Caco-2 (cell line): ENCODE measurements around the gene WWTR1. TPM values are rescaled to one million over a fixed set of nuclear protein-coding genes. Genes with fewer than 3 reads are reported as not detected.

Source experiments
- BruUV-seq: library from RNA; stranded (reverse); fragments of 400-500 nt; replicated peaks from 2 replicates; lab custom pipeline; 2021; lab: Mats Ljungman, UMichigan
- CTCF ChIA-PET: fragments of 300-600 bp; sonication (Branson Sonifier 250); formaldehyde crosslinking; loops from one replicate; lab custom pipeline; 2022; ENCODE audit warnings: antibody characterized with exemption; lab: Charles Lee
- POLR2A ChIA-PET: fragments of 300-600 bp; sonication (Branson Sonifier 250); formaldehyde crosslinking; loops from one replicate; lab custom pipeline; 2022; ENCODE audit warnings: antibody characterized with exemption; lab: Charles Lee
- DNase-seq, 2 experiments: peaks; one replicate each; pipeline versions ENCODE4 v3.0.0 to v3.0.0-alpha.2; 2020 to 2022
- H3K27me3 ChIP-seq: replicated peaks from 2 replicates; pipeline ENCODE4 v1.6.0; 2011; ENCODE audit warnings: low read length; ENCODE audit not compliant: control insufficient read depth, insufficient read depth
- H3K36me3 ChIP-seq: 2 replicates; pipeline ENCODE4 v1.5.1; 2011; ENCODE audit warnings: low read length; ENCODE audit not compliant: control insufficient read depth, insufficient read depth
- H3K4me1 ChIP-seq: fragments of 250-450 bp; sonication (Bioruptor Pico); 2 replicates; pipeline ENCODE4 v1.5.1; 2020; ENCODE audit warnings: mild to moderate bottlenecking
- H3K4me3 ChIP-seq: 2 replicates; pipeline ENCODE4 v1.5.1; 2011; ENCODE audit warnings: low read depth, mild to moderate bottlenecking, control low read depth, low read length
- H3K9me3 ChIP-seq: fragments of 250-450 bp; sonication (Bioruptor Pico); 2 replicates; pipeline ENCODE4 v1.5.1; 2020; ENCODE audit warnings: mild to moderate bottlenecking, moderate library complexity
- H3K27ac Mint-ChIP-seq: one replicate; pipeline ENCODE4 v1.8.0; 2022; ENCODE audit warnings: mixed read lengths; ENCODE audit not compliant: unreplicated experiment
- H3K27me3 Mint-ChIP-seq: one replicate; pipeline ENCODE4 v1.8.0; 2022; ENCODE audit warnings: mixed read lengths; ENCODE audit not compliant: insufficient read depth, unreplicated experiment
- H3K36me3 Mint-ChIP-seq: one replicate; pipeline ENCODE4 v1.8.0; 2022; ENCODE audit warnings: mild to moderate bottlenecking, mixed read lengths; ENCODE audit not compliant: insufficient read depth, unreplicated experiment
- H3K4me1 Mint-ChIP-seq: one replicate; pipeline ENCODE4 v1.8.0; 2022; ENCODE audit warnings: low read depth, mixed read lengths; ENCODE audit not compliant: unreplicated experiment
- H3K4me3 Mint-ChIP-seq: one replicate; pipeline ENCODE4 v1.8.0; 2022; ENCODE audit warnings: mild to moderate bottlenecking, moderate library complexity, mixed read lengths; ENCODE audit not compliant: unreplicated experiment
- H3K9me3 Mint-ChIP-seq: one replicate; pipeline ENCODE4 v1.8.0; 2022; ENCODE audit warnings: mixed read lengths; ENCODE audit not compliant: unreplicated experiment
- intact Hi-C: fragments of 100-400 bp; cut with micrococcal nuclease; formaldehyde crosslinking; loops from one replicate; pipeline ENCODE4 v1.10.0; 2022; ENCODE audit not compliant: unreplicated experiment
- total RNA-seq: library from RNA; stranded (reverse); gene quantifications from 2 replicates; pipeline ENCODE4 v1.2.3, GENCODE V29; 2022
- TF ChIP-seq, protein P1 (sequence below), 2 experiments: fragments of 200-600 bp in 1 of 2; IDR thresholded peaks; 1 replicate in 1 of 2; 2 replicates in 1 of 2; pipeline versions ENCODE4 v1.5.1 to v1.8.0; 2011 to 2022; ENCODE audit warnings: antibody characterized with exemption in 1 of 2, control low read depth in 1 of 2, inconsistent platforms in 1 of 2, low read depth in 1 of 2, low read length in 1 of 2, mild to moderate bottlenecking in 1 of 2, moderate library complexity in 1 of 2; ENCODE audit not compliant: insufficient read depth in 1 of 2, severe bottlenecking in 1 of 2, unreplicated experiment in 1 of 2

Gene WWTR1
- total RNA-seq, 1 experiment from 2014 or later: 16.2 TPM

GRCh38 chr3:149581248-149581647, 76.6 kb downstream of the WWTR1 start:
- ChIA-PET POLR2A (no interaction called here), CTCF (no interaction called here)
- no peaks in the 10 kb centered on the region for H3K4me1 ChIP-seq
- no peak for DNase-seq
- Mint-ChIP-seq H3K27me3 (no peaks in the 10 kb centered on the region), H3K27ac (no peak overlapping the region), H3K9me3 (no peaks in the 10 kb centered on the region), H3K4me3 (no peak overlapping the region), H3K36me3 (no peaks in the 10 kb centered on the region), H3K4me1 (peaks cover 6% of the 10 kb centered on the region)
- intact Hi-C loops: no loop called here
- H3K36me3 ChIP-seq: no peaks in the 10 kb centered on the region
- no peaks in the 10 kb centered on the region for H3K9me3 ChIP-seq
- H3K4me3 ChIP-seq: no peak overlapping the region
- H3K27me3 ChIP-seq: no peaks in the 10 kb centered on the region
- TF ChIP-seq, protein P1, sequence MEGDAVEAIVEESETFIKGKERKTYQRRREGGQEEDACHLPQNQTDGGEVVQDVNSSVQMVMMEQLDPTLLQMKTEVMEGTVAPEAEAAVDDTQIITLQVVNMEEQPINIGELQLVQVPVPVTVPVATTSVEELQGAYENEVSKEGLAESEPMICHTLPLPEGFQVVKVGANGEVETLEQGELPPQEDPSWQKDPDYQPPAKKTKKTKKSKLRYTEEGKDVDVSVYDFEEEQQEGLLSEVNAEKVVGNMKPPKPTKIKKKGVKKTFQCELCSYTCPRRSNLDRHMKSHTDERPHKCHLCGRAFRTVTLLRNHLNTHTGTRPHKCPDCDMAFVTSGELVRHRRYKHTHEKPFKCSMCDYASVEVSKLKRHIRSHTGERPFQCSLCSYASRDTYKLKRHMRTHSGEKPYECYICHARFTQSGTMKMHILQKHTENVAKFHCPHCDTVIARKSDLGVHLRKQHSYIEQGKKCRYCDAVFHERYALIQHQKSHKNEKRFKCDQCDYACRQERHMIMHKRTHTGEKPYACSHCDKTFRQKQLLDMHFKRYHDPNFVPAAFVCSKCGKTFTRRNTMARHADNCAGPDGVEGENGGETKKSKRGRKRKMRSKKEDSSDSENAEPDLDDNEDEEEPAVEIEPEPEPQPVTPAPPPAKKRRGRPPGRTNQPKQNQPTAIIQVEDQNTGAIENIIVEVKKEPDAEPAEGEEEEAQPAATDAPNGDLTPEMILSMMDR (IDR thresholded peaks at IDR 0.05; ENCODE audit: insufficient read depth in 1 of 2, low read depth in 1 of 2, low read length in 1 of 2, severe bottlenecking in 1 of 2, unreplicated experiment in 1 of 2): no peak
- BruUV-seq: no TSS peak

DNA sequence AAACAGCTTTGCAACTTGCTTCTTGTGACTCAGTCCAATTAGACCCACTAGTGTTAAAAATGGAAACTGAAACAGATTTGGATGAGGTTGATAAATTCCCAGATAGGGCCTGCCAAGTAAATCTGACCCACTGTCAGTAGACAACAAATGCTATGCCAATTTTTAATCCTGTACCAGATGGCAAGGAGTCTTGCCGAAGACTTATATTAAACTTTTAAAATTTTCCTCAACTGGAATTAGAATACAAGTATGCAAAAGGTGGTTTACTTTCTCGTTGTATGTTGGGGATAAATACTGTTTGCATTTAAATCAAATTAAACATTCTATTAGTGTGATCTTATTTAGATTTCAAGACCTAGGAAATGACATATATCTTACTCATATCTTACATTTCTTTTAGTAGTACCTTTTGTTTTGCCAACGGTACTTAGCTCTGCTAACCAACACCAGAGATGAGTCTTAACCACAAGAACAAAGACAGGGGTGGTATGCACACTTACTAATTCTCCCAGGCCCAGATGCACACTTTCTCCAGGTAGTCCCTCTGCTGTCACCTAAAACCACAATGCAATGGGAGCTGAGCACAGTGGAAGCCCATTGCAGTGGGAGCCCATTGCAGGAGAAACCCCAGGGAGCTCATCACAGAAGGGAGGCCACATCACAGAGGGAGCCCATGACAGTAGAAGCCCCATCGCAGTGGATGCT, 77.8 kb downstream of the WWTR1 start:
- peaks cover 6% of the 10 kb centered on the region for H3K4me1 Mint-ChIP-seq
- CTCF ChIA-PET: no interaction called here
- DNase-seq: no peak
- H3K4me3 ChIP-seq: no peak overlapping the region
- TF ChIP-seq, protein P1 (IDR thresholded peaks at IDR 0.05; ENCODE audit: insufficient read depth in 1 of 2, low read depth in 1 of 2, low read length in 1 of 2, severe bottlenecking in 1 of 2, unreplicated experiment in 1 of 2): no peak
- H3K4me1 ChIP-seq: no peaks in the 10 kb centered on the region
- no peak overlapping the region for H3K27ac Mint-ChIP-seq
- H3K27me3 Mint-ChIP-seq: no peaks in the 10 kb centered on the region
- POLR2A ChIA-PET: no interaction called here
- no peaks in the 10 kb centered on the region for H3K36me3 Mint-ChIP-seq
- H3K4me3 Mint-ChIP-seq: no peak overlapping the region
- no peaks in the 10 kb centered on the region for H3K9me3 ChIP-seq
- no TSS peak for BruUV-seq
- H3K9me3 Mint-ChIP-seq: no peaks in the 10 kb centered on the region
- intact Hi-C loops: no loop called here
- no peaks in the 10 kb centered on the region for H3K36me3 ChIP-seq
- H3K27me3 ChIP-seq: no peaks in the 10 kb centered on the region

GRCh38 chr3:149579161-149579560, 78.7 kb downstream of the WWTR1 start:
- Mint-ChIP-seq H3K9me3 (no peaks in the 10 kb centered on the region), H3K36me3 (no peaks in the 10 kb centered on the region), H3K4me3 (no peak overlapping the region), H3K27ac (no peak overlapping the region), H3K27me3 (no peaks in the 10 kb centered on the region), H3K4me1 (peaks cover 6% of the 10 kb centered on the region)
- H3K4me3 ChIP-seq: no peak overlapping the region
- no peaks in the 10 kb centered on the region for H3K9me3 ChIP-seq
- no peak for DNase-seq
- no peaks in the 10 kb centered on the region for H3K4me1 ChIP-seq
- ChIA-PET POLR2A (no interaction called here), CTCF (no interaction called here)
- TF ChIP-seq, protein P1 (IDR thresholded peaks at IDR 0.05; ENCODE audit: insufficient read depth in 1 of 2, low read depth in 1 of 2, low read length in 1 of 2, severe bottlenecking in 1 of 2, unreplicated experiment in 1 of 2): no peak
- H3K36me3 ChIP-seq: no peaks in the 10 kb centered on the region
- intact Hi-C loops: no loop called here
- no peaks in the 10 kb centered on the region for H3K27me3 ChIP-seq
- BruUV-seq: no TSS peak
